T-helper 17 cell (primary cell): ENCODE measurements around the gene RBM42. TPM values are rescaled to one million over a fixed set of nuclear protein-coding genes. Genes with fewer than 3 reads are reported as not detected.

Experiments
- ATAC-seq: fragments of 150-1000 bp; cut with Tn5 transposase; 2 replicates; pipeline ENCODE4 v1.10.0; 2021; ENCODE audit warnings: mild to moderate bottlenecking, moderate library complexity
- DNase-seq, 3 donors: peaks; one replicate each; pipeline versions ENCODE4 v3.0.0 to v3.0.0-alpha.2; 2020 to 2021
- H3K9me3 ChIP-seq: one replicate; pipeline ENCODE4 v1.7.0; 2013; ENCODE audit warnings: low read length, mild to moderate bottlenecking; ENCODE audit not compliant: control insufficient read depth, poor library complexity, severe bottlenecking
- H3K27ac Mint-ChIP-seq: one replicate; pipeline ENCODE4 v1.8.0; 2022; ENCODE audit warnings: mild to moderate bottlenecking, moderate library complexity, mixed read lengths
- H3K27me3 Mint-ChIP-seq: one replicate; pipeline ENCODE4 v1.8.0; 2022; ENCODE audit warnings: mixed read lengths
- H3K36me3 Mint-ChIP-seq: one replicate; pipeline ENCODE4 v1.8.0; 2022; ENCODE audit warnings: low read depth, mixed read lengths
- H3K4me1 Mint-ChIP-seq: one replicate; pipeline ENCODE4 v1.8.0; 2022; ENCODE audit warnings: mild to moderate bottlenecking, mixed read lengths
- H3K4me3 Mint-ChIP-seq: one replicate; pipeline ENCODE4 v1.8.0; 2022; ENCODE audit warnings: mild to moderate bottlenecking, moderate library complexity, mixed read lengths
- total RNA-seq, 4 donors: library from RNA in 2 of 4; stranded (reverse) in 2 of 4; gene quantifications; one replicate each; pipeline ENCODE4 v1.2.3 and lab custom pipeline; 2022 to 2026

RBM42 gene
- total RNA-seq, 2 donors from 2014 or later, result 39.6 to 40.8 TPM

- H3K27me3 Mint-ChIP-seq, result peaks cover 24% of the 10 kb centered on the region
These were observed 40.7 kb downstream of the RBM42 start for GRCh38 chr19:35669566-35669965.

GRCh38 chr19:35669974-35670373, 41.1 kb downstream of the RBM42 start:
- Mint-ChIP-seq H3K36me3 (peaks cover 4% of the 10 kb centered on the region), H3K27ac (peak overlapping the region; percentile 68), H3K27me3 (peaks cover 24% of the 10 kb centered on the region), H3K4me3 (no peak overlapping the region), H3K4me1 (peaks cover 15% of the 10 kb centered on the region)
- H3K9me3 ChIP-seq, result no peaks in the 10 kb centered on the region
- DNase-seq, result no peak
- ATAC-seq, result no peak

More at GRCh38 chr19:35669566-35669965, 40.7 kb downstream of the RBM42 start:
- peaks cover 4% of the 10 kb centered on the region for H3K36me3 Mint-ChIP-seq
- no peak overlapping the region for H3K4me3 Mint-ChIP-seq
- no peaks in the 10 kb centered on the region for H3K9me3 ChIP-seq
- peaks cover 15% of the 10 kb centered on the region for H3K4me1 Mint-ChIP-seq
- ATAC-seq (no peak), DNase-seq (no peak)
- peak overlapping the region; percentile 68 for H3K27ac Mint-ChIP-seq

GRCh38 chr19:35670686-35671085, 41.9 kb downstream of the RBM42 start:
- ATAC-seq, result no peak
- Mint-ChIP-seq H3K4me1 (peaks cover 15% of the 10 kb centered on the region), H3K27me3 (peaks cover 24% of the 10 kb centered on the region), H3K36me3 (peaks cover 4% of the 10 kb centered on the region), H3K4me3 (no peak overlapping the region), H3K27ac (no peak overlapping the region)
- H3K9me3 ChIP-seq, result no peaks in the 10 kb centered on the region
- DNase-seq, result no peak

DNA sequence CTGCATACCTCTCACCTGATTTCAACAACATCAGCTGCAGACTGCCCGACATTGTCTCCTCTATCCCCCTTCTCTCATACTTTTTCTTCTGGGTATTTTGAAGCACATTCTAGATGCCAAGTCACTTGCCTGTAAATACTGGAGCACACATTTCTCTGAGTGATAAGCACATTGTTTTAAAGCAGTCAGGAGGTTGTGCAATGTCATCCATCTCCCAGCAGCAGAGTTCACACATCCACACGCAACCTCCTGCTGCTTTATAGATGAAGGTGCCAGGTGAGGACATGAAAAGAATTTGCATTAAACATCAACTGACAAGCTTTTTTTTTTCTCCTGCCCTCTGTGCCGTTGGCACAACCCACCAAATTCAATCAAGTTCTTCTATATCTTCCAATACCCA, 43.0 kb downstream of the RBM42 start:
- DNase-seq (no peak), ATAC-seq (no peak)
- Mint-ChIP-seq H3K36me3 (peaks cover 6% of the 10 kb centered on the region), H3K4me1 (peaks cover 15% of the 10 kb centered on the region), H3K27me3 (peaks cover 24% of the 10 kb centered on the region), H3K27ac (no peak overlapping the region), H3K4me3 (no peak overlapping the region)
- no peaks in the 10 kb centered on the region for H3K9me3 ChIP-seq

- H3K4me3 Mint-ChIP-seq, result peak overlapping the region; percentile 89
These were observed 44.4 kb downstream of the RBM42 start for GRCh38 chr19:35673121-35673804.

DNA sequence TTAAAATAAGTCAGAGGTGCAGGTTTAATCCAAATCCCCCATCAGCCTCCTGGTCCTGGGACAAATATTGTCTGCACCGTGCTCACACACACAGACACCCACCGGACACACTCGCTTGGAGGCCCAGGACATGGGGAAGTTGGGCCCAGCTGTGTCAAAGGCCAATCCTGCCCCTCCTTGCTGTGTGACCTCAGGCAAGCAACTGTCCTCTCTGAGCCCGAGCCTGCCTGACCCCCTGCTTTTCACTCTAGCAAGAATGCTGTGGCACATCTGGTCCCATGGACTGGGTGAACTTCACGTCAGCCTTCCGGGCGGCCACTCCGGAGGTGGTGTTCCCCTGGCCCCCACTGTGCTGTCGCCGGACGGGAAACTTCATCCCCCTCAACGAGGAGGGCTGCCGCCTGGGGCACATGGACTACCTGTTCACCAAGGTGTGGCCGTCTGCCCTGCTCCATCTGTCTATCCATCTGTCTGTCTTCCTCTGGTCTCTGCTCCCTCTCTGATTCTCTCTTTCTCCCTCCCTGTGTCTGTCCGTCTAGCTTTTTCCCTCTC, 46.8 kb downstream of the RBM42 start:
- Mint-ChIP-seq H3K4me3 (no peak overlapping the region), H3K36me3 (peaks cover 2% of the 10 kb centered on the region), H3K27me3 (peaks cover 10% of the 10 kb centered on the region), H3K27ac (no peak overlapping the region), H3K4me1 (peaks cover 15% of the 10 kb centered on the region)
- ATAC-seq, result no peak
- DNase-seq, result no peak
- H3K9me3 ChIP-seq, result no peaks in the 10 kb centered on the region

More at GRCh38 chr19:35673121-35673804, 44.4 kb downstream of the RBM42 start:
- DNase-seq (peak in 2 of 3 donors; percentile 10 to 12), ATAC-seq (peak; percentile 88)
- no peaks in the 10 kb centered on the region for H3K9me3 ChIP-seq
- peaks cover 24% of the 10 kb centered on the region for H3K27me3 Mint-ChIP-seq
- H3K4me1 Mint-ChIP-seq, result peaks cover 18% of the 10 kb centered on the region
- H3K27ac Mint-ChIP-seq, result peak overlapping the region; percentile 37
- H3K36me3 Mint-ChIP-seq, result peaks cover 6% of the 10 kb centered on the region

Other genes starting within 250 kb of the RBM42 start
- gene FFAR2, start 180.8 kb upstream of the RBM42 start, total RNA-seq, result under 1 TPM; 0.16 to 0.55 TPM
- gene KRTDAP, start 138.6 kb upstream of the RBM42 start, total RNA-seq, result not detected
- gene DMKN, start 115.4 kb upstream of the RBM42 start, total RNA-seq, result not detected
- gene SBSN, start 100.7 kb upstream of the RBM42 start, total RNA-seq, result not detected
- not detected for gene GAPDHS, start 95.6 kb upstream of the RBM42 start, total RNA-seq
- 10 to 100 TPM; 30.5 to 37.0 TPM for gene TMEM147, start 83.4 kb upstream of the RBM42 start, total RNA-seq
- gene ATP4A, start 65.4 kb upstream of the RBM42 start, total RNA-seq, result not detected
- gene PMIS2, start 42.9 kb upstream of the RBM42 start, total RNA-seq, result not detected
- gene HAUS5, start 16.3 kb upstream of the RBM42 start, total RNA-seq, result 10 to 100 TPM; 24.0 to 27.0 TPM
- gene ETV2, start 12.7 kb downstream of the RBM42 start, total RNA-seq, result under 1 TPM; 0.50 to 0.52 TPM
- gene COX6B1, start 19.3 kb downstream of the RBM42 start, total RNA-seq, result 100 to 1,000 TPM; 194 to 206 TPM
- gene UPK1A, start 37.5 kb downstream of the RBM42 start, total RNA-seq, result under 1 TPM in 1 of 2 donors, not detected in 1; 0.44 TPM
- 1 to 10 TPM; 3.4 to 5.0 TPM for gene ZBTB32, start 75.5 kb downstream of the RBM42 start, total RNA-seq
- 10 to 100 TPM; 74.0 to 76.1 TPM for gene KMT2B, start 89.0 kb downstream of the RBM42 start, total RNA-seq
- gene IGFLR1, start 113.4 kb downstream of the RBM42 start, total RNA-seq, result 10 to 100 TPM; 48.1 to 59.0 TPM
- 10 to 100 TPM; 48.1 to 68.2 TPM for gene U2AF1L4, start 116.4 kb downstream of the RBM42 start, total RNA-seq
- 10 to 100 TPM; 21.2 to 24.9 TPM for gene PSENEN, start 116.6 kb downstream of the RBM42 start, total RNA-seq
- 10 to 100 TPM; 12.6 to 13.6 TPM for gene LIN37, start 119.5 kb downstream of the RBM42 start, total RNA-seq
- gene HSPB6, start 128.0 kb downstream of the RBM42 start, total RNA-seq, result not detected
- 10 to 100 TPM; 36.2 to 36.6 TPM for gene PROSER3, start 129.1 kb downstream of the RBM42 start, total RNA-seq
- gene ARHGAP33, start 146.5 kb downstream of the RBM42 start, total RNA-seq, result 10 to 100 TPM; 16.4 to 20.5 TPM
- gene PRODH2, start 183.8 kb downstream of the RBM42 start, total RNA-seq, result not detected
- not detected for gene NPHS1, start 223.5 kb downstream of the RBM42 start, total RNA-seq
- not detected for gene KIRREL2, start 227.9 kb downstream of the RBM42 start, total RNA-seq
- gene APLP1, start 239.5 kb downstream of the RBM42 start, total RNA-seq, result not detected